ENCODE results near the gene NR1D2. TPM values are rescaled to one million over a fixed set of nuclear protein-coding genes. Genes with fewer than 3 reads are reported as not detected.

Gene NR1D2
- total RNA-seq, 1 experiment from 2014 or later = 18.4 TPM

GRCh38 chr3:23991683-23992628 is 46.9 kb downstream of the NR1D2 start:
- CTCF ChIA-PET = no interaction called here

More at GRCh38 chr3:23991683-23992628, 46.9 kb downstream of the NR1D2 start:
- Mint-ChIP-seq H3K27ac (no peak overlapping the region), H3K36me3 (0 out of 2 replicates have a peak, but pooled peaks cover 3% of the 10 kb centered on the region), H3K4me1 (peaks cover 6% of the 10 kb centered on the region), H3K27me3 (ENCODE audit: low read depth) (no peaks in the 10 kb centered on the region; the same call in 1 of the 2 replicates), H3K4me3 (no peak overlapping the region), H3K9me3 (peaks cover 4% of the 10 kb centered on the region; the same call in 1 of the 2 replicates)
- DNase-seq (ENCODE audit: low spot score) (no peak), ATAC-seq (no peak)
- TF ChIP-seq ELF4 (CRISPR knock-in tag; IDR thresholded peaks at IDR 0.05; ENCODE audit: low read depth) = no peak
- TF ChIP-seq ZBTB21 (CRISPR knock-in tag; IDR thresholded peaks at IDR 0.05; ENCODE audit: borderline replicate concordance) = no peak
- no peak for TF ChIP-seq ERG (CRISPR knock-in tag; IDR thresholded peaks at IDR 0.05)
- no peak for TF ChIP-seq ZNF317 (CRISPR knock-in tag; IDR thresholded peaks at IDR 0.05; ENCODE audit: borderline replicate concordance, low read depth)
- TF ChIP-seq PRRX2 (CRISPR knock-in tag; IDR thresholded peaks at IDR 0.05) = no peak
- TF ChIP-seq ZNF263 (CRISPR knock-in tag; IDR thresholded peaks at IDR 0.05; ENCODE audit: low read depth) = no peak
- TF ChIP-seq SP1 (CRISPR knock-in tag; conservative IDR thresholded peaks at IDR 0.05) = no peak
- TF ChIP-seq TP53 (CRISPR knock-in tag; IDR thresholded peaks at IDR 0.05) = no peak
- no peak for TF ChIP-seq ARID4B (CRISPR knock-in tag; IDR thresholded peaks at IDR 0.05; ENCODE audit: borderline replicate concordance)
- TF ChIP-seq USF1 (CRISPR knock-in tag; IDR thresholded peaks at IDR 0.05) = no peak
- no peak for TF ChIP-seq JAZF1 (CRISPR knock-in tag; IDR thresholded peaks at IDR 0.05)
- no peak for TF ChIP-seq ZMAT4 (CRISPR knock-in tag; IDR thresholded peaks at IDR 0.05)
- TF ChIP-seq TEAD1 (CRISPR knock-in tag; IDR thresholded peaks at IDR 0.05) = no peak
- no peak for TF ChIP-seq ZNF138 (CRISPR knock-in tag; conservative IDR thresholded peaks at IDR 0.05)
- TF ChIP-seq GABPB1 (CRISPR knock-in tag; IDR thresholded peaks at IDR 0.05) = no peak
- no peak for TF ChIP-seq SOX15 (CRISPR knock-in tag; IDR thresholded peaks at IDR 0.05)
- no peak for TF ChIP-seq USF2 (CRISPR knock-in tag; IDR thresholded peaks at IDR 0.05)
- POLR2A ChIA-PET = no interaction called here

All from WTC11 (cell line).